Measurements from ENCODE around the gene UBE2J2. TPM values are rescaled to one million over a fixed set of nuclear protein-coding genes. Genes with fewer than 3 reads are reported as not detected.

UBE2J2 gene
- total and polyA plus RNA-seq, 2 of the 13 experiments (the other 11 are each of a cell fraction or from before 2014, with no cell fraction given): 25.4 to 29.4 TPM

GRCh38 chr1:1236945-1237873, 36.4 kb downstream of the UBE2J2 start (continued):
- TF ChIP-seq HNF1A (IDR thresholded peaks at IDR 0.05; ENCODE audit: low read depth) (no peak), HNF1A (CRISPR knock-in tag; IDR thresholded peaks at IDR 0.05; ENCODE audit: borderline replicate concordance) (no peak), ZFP91 (CRISPR knock-in tag; IDR thresholded peaks at IDR 0.05; ENCODE audit: borderline replicate concordance) (0 out of 2 replicates have a peak, but pooled peaks have one; percentile 13), ELF1 (CRISPR knock-in tag; IDR thresholded peaks at IDR 0.05) (peak; percentile 22), KDM2A (CRISPR knock-in tag; IDR thresholded peaks at IDR 0.05; ENCODE audit: borderline replicate concordance, low read depth) (peak; percentile 73; the same call in 1 of the 2 replicates), MXD1 (CRISPR knock-in tag; IDR thresholded peaks at IDR 0.05) (peak; percentile 13; the same call in 1 of the 2 replicates), KDM4B (CRISPR knock-in tag; IDR thresholded peaks at IDR 0.05) (no peak), ZMAT3 (CRISPR knock-in tag; conservative IDR thresholded peaks at IDR 0.05) (no peak), SNRNP70 (IDR thresholded peaks at IDR 0.05; ENCODE audit: low read depth, low read length) (no peak), ELF3 (CRISPR knock-in tag; IDR thresholded peaks at IDR 0.05) (0 out of 2 replicates have a peak, but pooled peaks have one; percentile 8), HDAC1 (CRISPR knock-in tag; IDR thresholded peaks at IDR 0.05) (peak; percentile 43; the same call in 1 of the 2 replicates)

Measured in HepG2 (cell line).